ENCODE measurements around the gene PLEKHA8.
A peak's percentile ranks its signal among the peaks of the same experiment; 100 is the strongest.

- no peak for TF ChIP-seq CTCF (IDR thresholded peaks at IDR 0.05)
- peak; percentile 30 for TF ChIP-seq POLR2AphosphoS5 (IDR thresholded peaks at IDR 0.05)
These were observed 40.3 kb upstream of the PLEKHA8 start for GRCh38 chr7:29987811-29988317.
